A204.1 (cell line): ENCODE results near the gene SRGAP2C.
"Not testable (repeated sequence)": the region's sequence is repeated elsewhere in the genome, so short reads cannot be mapped to it uniquely, and the experiment has no call there.

Experiments
- FAIRE-seq: peaks from 2 replicates; lab custom pipeline; 2012; peaks lifted over from hg19 to GRCh38; lab: Jason Lieb, UNC

Gene SRGAP2C

DNA sequence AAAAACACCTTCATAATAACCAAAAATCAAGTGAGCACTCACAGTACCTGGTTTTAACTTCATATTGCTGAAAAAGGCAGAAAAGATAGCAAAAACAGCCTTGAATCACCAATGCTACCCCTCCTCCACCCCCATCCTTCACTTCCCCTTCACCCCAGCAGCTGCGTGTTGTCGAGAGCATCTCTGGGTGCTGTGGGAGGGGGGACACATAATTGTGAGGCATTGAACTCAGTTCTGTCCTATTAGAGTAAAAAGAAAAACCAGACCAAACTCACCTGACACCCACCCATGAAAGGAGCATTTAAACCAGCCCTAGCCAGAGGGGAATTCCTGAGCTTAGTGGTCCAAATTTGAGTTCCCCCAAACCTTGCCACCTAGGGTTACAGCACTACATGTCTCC, 248.7 kb downstream of the SRGAP2C start:
- not testable (repeated sequence) for FAIRE-seq

DNA sequence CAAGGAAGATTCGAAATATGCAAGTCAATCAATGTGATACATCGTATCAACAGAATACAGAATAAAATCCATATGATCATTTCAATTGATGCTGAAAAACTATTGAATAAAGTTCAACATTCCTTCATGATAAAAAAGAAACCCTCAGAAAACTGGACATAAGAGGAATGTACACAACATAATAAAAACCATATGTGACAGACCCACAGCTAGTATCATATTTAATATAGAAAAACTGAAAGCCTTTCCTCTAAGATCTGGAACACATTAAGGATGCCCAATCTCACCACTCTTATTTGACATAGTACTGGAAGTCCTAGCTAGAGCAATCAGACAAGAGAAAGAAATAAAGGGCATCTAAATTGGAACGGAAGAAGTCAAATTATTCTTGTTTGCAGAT, 254.1 kb downstream of the SRGAP2C start:
- not testable (repeated sequence) for FAIRE-seq

GRCh38 chr1:121440993-121441392, 256.2 kb downstream of the SRGAP2C start:
- FAIRE-seq, result no peak
